ENCODE data around the gene SERPINB10. TPM values are rescaled to one million over a fixed set of nuclear protein-coding genes. Genes with fewer than 3 reads are reported as not detected.

SERPINB10 gene
- polyA plus RNA-seq, 1 donor = not detected

DNA sequence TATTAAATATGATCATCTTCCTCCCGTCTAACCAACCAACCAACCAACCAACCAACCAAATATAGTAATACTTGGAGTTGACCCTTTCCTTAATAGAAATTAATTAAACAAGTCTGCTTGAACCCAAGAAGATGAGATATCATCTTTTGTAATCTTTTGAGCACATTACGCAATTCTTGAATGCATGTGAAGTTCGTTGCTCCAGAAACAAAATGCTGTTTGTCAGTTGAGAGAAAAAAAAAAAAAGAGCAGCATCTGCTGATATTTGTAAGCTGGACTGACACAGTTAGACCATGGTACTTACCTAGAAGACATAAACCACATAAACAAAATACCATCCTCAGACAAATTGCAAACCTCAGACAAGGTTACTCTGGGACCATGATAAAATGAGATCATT lies 29.4 kb upstream of the SERPINB10 start:
- Histone ChIP-seq H3K9me3 (ENCODE audit: control insufficient read depth, low read depth, low read length) (no peaks in the 10 kb centered on the region), H3K27ac (ENCODE audit: low read length) (no peak overlapping the region), H3K36me3 (ENCODE audit: control insufficient read depth, insufficient read depth, low read length) (no peaks in the 10 kb centered on the region), H3K4me1 (ENCODE audit: control insufficient read depth, insufficient read depth, low read length) (no peaks in the 10 kb centered on the region), H3K4me3 (ENCODE audit: low read length) (no peak overlapping the region), H3K27me3 (ENCODE audit: control insufficient read depth, insufficient read depth, low read length) (no peaks in the 10 kb centered on the region)
- no peak for DNase-seq
- WGBS (ENCODE audit: insufficient coverage, low lambda C conversion rate) = 40% methylated on average over 1 of the region's 3 CpGs

DNA sequence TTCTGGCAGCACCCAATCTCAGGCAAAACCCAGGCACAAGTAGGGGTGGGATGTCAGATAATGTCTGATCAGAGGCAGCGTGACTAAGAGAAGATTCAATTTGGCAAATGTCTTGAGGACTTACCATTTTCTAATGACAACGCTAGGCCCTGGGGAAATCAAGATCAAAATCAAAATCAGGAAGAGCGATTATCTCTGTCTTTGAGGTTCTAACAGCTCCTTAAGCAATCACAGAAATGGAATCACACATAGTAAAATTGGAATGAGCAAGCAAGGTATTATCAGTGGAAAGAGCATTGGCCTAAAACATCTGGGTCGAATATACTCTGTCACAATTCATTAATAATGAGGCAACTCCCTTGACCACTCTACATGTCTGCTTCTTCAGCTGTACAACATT lies 28.8 kb upstream of the SERPINB10 start:
- no peak for DNase-seq
- Histone ChIP-seq H3K27me3 (ENCODE audit: control insufficient read depth, insufficient read depth, low read length) (no peaks in the 10 kb centered on the region), H3K9me3 (ENCODE audit: control insufficient read depth, low read depth, low read length) (no peaks in the 10 kb centered on the region), H3K27ac (ENCODE audit: low read length) (no peak overlapping the region), H3K4me1 (ENCODE audit: control insufficient read depth, insufficient read depth, low read length) (no peaks in the 10 kb centered on the region), H3K36me3 (ENCODE audit: control insufficient read depth, insufficient read depth, low read length) (no peaks in the 10 kb centered on the region), H3K4me3 (ENCODE audit: low read length) (no peak overlapping the region)
- WGBS (ENCODE audit: insufficient coverage, low lambda C conversion rate) = 93% methylated on average over 3 of the region's 4 CpGs

DNA sequence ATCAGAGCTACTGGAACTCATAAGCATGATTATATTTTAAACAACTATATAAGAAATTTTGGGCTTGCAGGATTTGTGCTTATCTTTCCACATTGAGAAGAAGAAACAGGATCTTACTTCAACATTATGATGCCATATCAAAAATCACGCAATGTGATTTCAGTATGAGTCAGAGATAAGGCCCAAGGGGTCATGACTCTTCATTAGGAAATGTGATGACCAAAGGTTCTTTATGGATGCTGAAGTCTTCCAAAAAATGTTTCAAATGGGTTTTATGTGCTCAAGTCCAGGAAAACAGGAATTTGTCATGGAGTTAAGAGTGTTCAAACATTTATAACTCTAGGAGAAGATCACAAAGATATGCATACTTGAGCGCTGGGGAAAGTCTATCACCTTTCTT lies 28.0 kb upstream of the SERPINB10 start:
- H3K4me3 ChIP-seq (ENCODE audit: low read length) = no peak overlapping the region

DNA sequence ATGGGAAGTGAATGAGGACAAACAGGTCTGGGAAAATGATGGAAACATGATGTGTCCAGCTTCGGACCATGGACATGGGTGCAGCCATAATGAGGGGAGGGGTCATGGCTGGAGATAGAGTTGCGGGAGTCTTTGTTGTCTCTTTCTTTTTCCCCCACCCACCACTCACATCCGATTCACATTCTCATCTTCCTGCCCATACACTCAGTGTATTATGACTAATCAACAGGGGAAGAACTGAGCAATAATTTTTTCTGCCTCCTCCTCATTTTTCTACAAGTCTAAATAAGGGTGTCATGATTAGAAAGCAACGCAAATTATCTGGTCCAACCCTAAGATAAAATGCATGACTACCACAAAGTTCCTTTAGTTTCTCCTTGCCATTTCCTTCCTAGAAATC lies 25.9 kb upstream of the SERPINB10 start:
- Histone ChIP-seq H3K27ac (ENCODE audit: low read length) (no peak overlapping the region), H3K36me3 (ENCODE audit: control insufficient read depth, insufficient read depth, low read length) (no peaks in the 10 kb centered on the region), H3K4me1 (ENCODE audit: control insufficient read depth, insufficient read depth, low read length) (no peaks in the 10 kb centered on the region), H3K4me3 (ENCODE audit: low read length) (no peak overlapping the region), H3K9me3 (ENCODE audit: control insufficient read depth, low read depth, low read length) (no peaks in the 10 kb centered on the region), H3K27me3 (ENCODE audit: control insufficient read depth, insufficient read depth, low read length) (no peaks in the 10 kb centered on the region)
- 64% methylated on average over 2 of the region's 4 CpGs for WGBS (ENCODE audit: insufficient coverage, low lambda C conversion rate)
- DNase-seq = no peak

More for the DNA sequence above, 28.0 kb upstream of the SERPINB10 start:
- no peaks in the 10 kb centered on the region for H3K9me3 ChIP-seq (ENCODE audit: control insufficient read depth, low read depth, low read length)
- DNase-seq = no peak
- no peaks in the 10 kb centered on the region for H3K4me1 ChIP-seq (ENCODE audit: control insufficient read depth, insufficient read depth, low read length)
- H3K27ac ChIP-seq (ENCODE audit: low read length) = no peak overlapping the region
- no peaks in the 10 kb centered on the region for H3K27me3 ChIP-seq (ENCODE audit: control insufficient read depth, insufficient read depth, low read length)
- H3K36me3 ChIP-seq (ENCODE audit: control insufficient read depth, insufficient read depth, low read length) = no peaks in the 10 kb centered on the region
- WGBS (ENCODE audit: insufficient coverage, low lambda C conversion rate) = no CpG with 5 or more reads among the region's 2 CpGs

DNA sequence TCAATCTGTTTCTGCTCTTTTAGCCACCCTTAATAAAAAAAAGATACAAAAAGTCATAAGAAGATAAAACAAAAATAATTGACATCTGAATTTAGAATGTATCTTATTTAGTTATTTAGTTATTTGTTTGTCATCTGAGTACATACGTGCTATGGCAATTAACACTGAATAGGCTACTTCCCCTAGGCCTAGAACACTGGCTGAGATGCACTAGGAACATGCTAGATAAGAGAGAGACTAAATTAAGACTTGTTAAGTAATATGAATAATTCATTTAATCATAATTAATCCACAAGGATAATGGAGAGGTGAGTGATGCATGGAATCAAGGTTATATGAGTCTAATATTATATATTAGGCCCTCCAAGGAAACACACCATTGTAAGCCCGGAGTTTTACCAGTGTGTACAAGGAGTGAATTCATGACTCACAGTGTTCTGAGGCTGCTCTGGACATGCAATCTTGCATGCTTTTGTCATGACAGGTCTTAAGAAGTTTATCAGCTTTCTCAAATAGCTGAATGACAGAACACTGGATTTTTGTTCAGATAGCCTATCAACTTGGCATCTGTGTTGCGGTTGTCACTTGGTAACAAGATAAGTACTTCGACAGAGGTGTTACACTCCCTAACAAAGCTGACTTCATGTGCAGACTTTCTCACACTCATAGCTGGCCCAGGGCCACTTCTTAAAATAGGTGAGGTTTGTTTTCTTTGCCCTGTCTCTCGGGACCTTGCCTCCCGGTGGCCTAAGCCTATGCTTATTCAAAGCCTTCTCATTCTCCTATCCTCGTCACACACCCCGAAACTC lies 25.2 kb upstream of the SERPINB10 start:
- no peak overlapping the region for H3K4me3 ChIP-seq (ENCODE audit: low read length)
- no peaks in the 10 kb centered on the region for H3K9me3 ChIP-seq (ENCODE audit: control insufficient read depth, low read depth, low read length)
- no peaks in the 10 kb centered on the region for H3K4me1 ChIP-seq (ENCODE audit: control insufficient read depth, insufficient read depth, low read length)
- H3K36me3 ChIP-seq (ENCODE audit: control insufficient read depth, insufficient read depth, low read length) = no peaks in the 10 kb centered on the region
- no peak for DNase-seq
- no peaks in the 10 kb centered on the region for H3K27me3 ChIP-seq (ENCODE audit: control insufficient read depth, insufficient read depth, low read length)
- H3K27ac ChIP-seq (ENCODE audit: low read length) = no peak overlapping the region
- 50% methylated on average over 5 of the region's 8 CpGs for WGBS (ENCODE audit: insufficient coverage, low lambda C conversion rate)

DNA sequence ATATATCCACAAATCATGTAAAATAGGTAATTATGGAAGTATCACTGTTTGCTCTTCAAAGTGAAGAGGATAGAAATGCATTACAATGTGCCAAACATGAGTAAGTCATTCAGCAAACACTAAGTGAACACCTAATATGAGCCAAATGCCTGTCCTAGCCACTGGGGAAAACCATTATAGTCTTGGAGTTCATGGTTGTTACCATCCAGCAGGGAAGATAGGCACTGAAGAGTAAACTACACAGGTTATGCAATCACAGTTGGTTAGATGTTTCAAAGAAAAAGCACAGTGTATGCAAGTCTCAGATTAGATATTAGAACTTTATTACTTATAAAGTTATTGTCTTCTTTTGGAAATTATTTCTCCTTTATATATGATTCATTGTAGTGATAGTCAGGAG lies 24.1 kb upstream of the SERPINB10 start:
- H3K36me3 ChIP-seq (ENCODE audit: control insufficient read depth, insufficient read depth, low read length) = no peaks in the 10 kb centered on the region
- H3K27ac ChIP-seq (ENCODE audit: low read length) = no peak overlapping the region
- no peaks in the 10 kb centered on the region for H3K4me1 ChIP-seq (ENCODE audit: control insufficient read depth, insufficient read depth, low read length)
- no peaks in the 10 kb centered on the region for H3K27me3 ChIP-seq (ENCODE audit: control insufficient read depth, insufficient read depth, low read length)
- H3K4me3 ChIP-seq (ENCODE audit: low read length) = no peak overlapping the region
- H3K9me3 ChIP-seq (ENCODE audit: control insufficient read depth, low read depth, low read length) = no peaks in the 10 kb centered on the region
- no peak for DNase-seq

DNA sequence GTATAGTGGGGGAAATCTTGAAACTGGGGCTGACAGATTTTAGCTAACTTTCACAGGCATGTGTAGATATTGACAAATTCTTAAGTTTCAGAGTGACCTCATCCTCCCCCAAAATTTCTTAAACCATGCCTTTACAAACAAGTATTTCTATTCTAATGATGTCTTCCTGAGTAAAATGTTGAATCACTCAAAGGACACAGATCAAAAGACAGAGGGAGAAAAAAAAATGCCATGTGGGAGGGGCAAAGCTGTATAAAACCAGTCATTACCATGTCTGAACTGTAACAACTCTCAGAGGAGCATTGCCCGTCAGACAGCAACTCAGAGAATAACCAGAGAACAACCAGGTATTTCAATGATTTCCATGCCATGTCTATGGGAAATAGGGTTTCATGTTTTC lies 20.3 kb upstream of the SERPINB10 start, which contains the start of gene SERPINB2:
TSS of gene SERPINB2 (plus strand) at position 282 of the 400 bp plus-strand sequence. CDS start 3,740 bp downstream, outside the sequence.
- Histone ChIP-seq H3K36me3 (ENCODE audit: control insufficient read depth, insufficient read depth, low read length) (no peaks in the 10 kb centered on the region), H3K27me3 (ENCODE audit: control insufficient read depth, insufficient read depth, low read length) (no peaks in the 10 kb centered on the region), H3K27ac (ENCODE audit: low read length) (no peak within 1 kb of the TSS), H3K4me1 (ENCODE audit: control insufficient read depth, insufficient read depth, low read length) (no peaks in the 10 kb centered on the region), H3K4me3 (ENCODE audit: low read length) (no peak within 1 kb of the TSS), H3K9me3 (ENCODE audit: control insufficient read depth, low read depth, low read length) (no peaks in the 10 kb centered on the region)
- no peak for DNase-seq
- WGBS (ENCODE audit: insufficient coverage, low lambda C conversion rate) = no CpG with 5 or more reads among the region's 1 CpG

DNA sequence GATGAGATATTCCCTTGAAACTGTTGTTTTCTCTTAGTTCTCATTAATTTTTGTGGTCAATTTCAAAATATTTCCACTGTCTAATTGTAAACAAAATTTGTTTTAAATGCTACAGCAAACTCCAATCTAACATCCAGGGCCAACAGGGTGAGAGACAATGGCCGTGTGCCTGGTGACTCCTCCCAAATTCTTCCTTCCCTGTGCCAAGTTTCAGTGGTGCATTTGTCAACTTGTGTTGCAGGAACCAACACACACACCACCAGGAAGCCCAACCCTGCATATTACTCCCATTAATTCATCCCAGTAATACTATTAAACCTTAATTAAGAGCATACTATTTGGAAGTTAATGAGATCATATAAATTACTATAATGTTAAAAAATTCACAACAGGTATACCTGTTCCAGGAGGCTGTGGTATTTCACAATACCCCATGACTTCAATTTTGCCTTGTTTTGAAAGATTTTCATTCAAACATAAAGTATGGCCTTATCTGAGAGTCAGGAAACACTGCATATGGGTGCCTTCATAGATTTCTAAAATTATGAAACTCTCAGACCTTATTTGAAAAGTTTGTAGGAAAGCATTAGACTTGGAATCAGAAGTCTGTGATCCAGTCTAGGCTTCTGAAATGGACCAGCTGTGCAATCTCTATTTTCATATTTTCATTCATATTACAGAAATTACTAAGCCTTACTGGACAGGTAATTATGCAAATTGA lies 19.1 kb upstream of the SERPINB10 start:
- H3K9me3 ChIP-seq (ENCODE audit: control insufficient read depth, low read depth, low read length) = no peaks in the 10 kb centered on the region
- no peaks in the 10 kb centered on the region for H3K27me3 ChIP-seq (ENCODE audit: control insufficient read depth, insufficient read depth, low read length)
- H3K36me3 ChIP-seq (ENCODE audit: control insufficient read depth, insufficient read depth, low read length) = no peaks in the 10 kb centered on the region
- H3K4me3 ChIP-seq (ENCODE audit: low read length) = no peak overlapping the region
- H3K4me1 ChIP-seq (ENCODE audit: control insufficient read depth, insufficient read depth, low read length) = no peaks in the 10 kb centered on the region
- DNase-seq = no peak
- no peak overlapping the region for H3K27ac ChIP-seq (ENCODE audit: low read length)
- WGBS (ENCODE audit: insufficient coverage, low lambda C conversion rate) = no CpG with 5 or more reads among the region's 1 CpG

DNA sequence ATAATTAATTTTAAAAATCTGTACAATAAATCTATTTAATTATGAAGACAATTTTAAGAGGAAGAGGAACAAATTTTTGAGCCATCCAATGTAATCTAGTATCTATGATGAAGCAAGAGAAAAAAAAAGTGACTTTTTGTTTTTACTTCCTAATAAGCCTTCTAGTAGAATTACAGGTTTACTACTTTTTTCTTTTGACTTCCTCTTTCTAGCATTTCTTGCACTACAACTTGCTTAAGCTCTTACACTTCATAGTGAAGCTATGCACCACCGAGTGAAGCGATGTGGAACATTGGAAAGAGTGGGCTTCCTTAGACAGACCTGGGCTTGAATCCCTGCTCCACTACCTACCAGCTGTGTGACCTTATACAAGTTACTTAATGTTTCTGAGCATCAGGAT lies 18.1 kb upstream of the SERPINB10 start:
- no peak overlapping the region for H3K4me3 ChIP-seq (ENCODE audit: low read length)
- WGBS (ENCODE audit: insufficient coverage, low lambda C conversion rate) = no CpG with 5 or more reads among the region's 2 CpGs
- DNase-seq = no peak
- H3K27ac ChIP-seq (ENCODE audit: low read length) = no peak overlapping the region
- H3K36me3 ChIP-seq (ENCODE audit: control insufficient read depth, insufficient read depth, low read length) = no peaks in the 10 kb centered on the region
- no peaks in the 10 kb centered on the region for H3K9me3 ChIP-seq (ENCODE audit: control insufficient read depth, low read depth, low read length)
- no peaks in the 10 kb centered on the region for H3K4me1 ChIP-seq (ENCODE audit: control insufficient read depth, insufficient read depth, low read length)
- no peaks in the 10 kb centered on the region for H3K27me3 ChIP-seq (ENCODE audit: control insufficient read depth, insufficient read depth, low read length)

DNA sequence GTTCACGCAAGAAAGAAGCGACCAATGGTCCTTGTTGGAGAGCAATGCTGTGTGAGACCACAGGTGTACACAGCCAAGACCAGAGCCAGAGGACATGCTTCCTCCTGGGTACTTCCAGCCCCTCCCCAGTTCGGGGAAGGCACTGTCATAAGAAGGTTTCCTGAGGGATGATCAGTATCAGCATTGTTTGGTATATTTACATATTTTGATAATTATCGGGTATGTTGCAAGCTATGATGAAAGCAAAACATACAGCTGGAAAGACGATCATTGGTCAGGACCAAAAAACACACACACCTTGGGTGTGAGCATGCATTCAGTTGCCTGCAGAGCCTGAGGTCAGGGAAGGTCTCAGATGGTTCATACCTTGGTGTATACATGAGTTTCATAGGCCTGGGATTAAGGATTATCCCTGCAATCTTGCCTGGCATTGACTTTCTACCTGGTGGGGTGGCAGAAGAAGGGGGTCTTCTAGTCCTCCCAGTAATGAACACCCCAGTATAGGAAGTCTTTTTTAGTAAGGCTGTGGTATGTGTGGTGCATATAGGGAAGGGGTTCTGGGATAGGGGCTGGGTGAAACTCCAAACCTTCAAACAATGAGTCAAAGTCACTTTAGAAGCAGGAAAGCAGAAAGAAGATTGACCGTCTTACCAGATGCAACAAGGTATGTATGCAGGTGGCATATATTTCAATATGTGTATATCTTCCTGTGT lies 17.4 kb upstream of the SERPINB10 start:
- no peak overlapping the region for H3K27ac ChIP-seq (ENCODE audit: low read length)

More for the DNA sequence above, 17.4 kb upstream of the SERPINB10 start:
- H3K4me3 ChIP-seq (ENCODE audit: low read length) = no peak overlapping the region
- H3K36me3 ChIP-seq (ENCODE audit: control insufficient read depth, insufficient read depth, low read length) = no peaks in the 10 kb centered on the region
- H3K27me3 ChIP-seq (ENCODE audit: control insufficient read depth, insufficient read depth, low read length) = no peaks in the 10 kb centered on the region
- no peaks in the 10 kb centered on the region for H3K9me3 ChIP-seq (ENCODE audit: control insufficient read depth, low read depth, low read length)
- DNase-seq = no peak
- no peaks in the 10 kb centered on the region for H3K4me1 ChIP-seq (ENCODE audit: control insufficient read depth, insufficient read depth, low read length)
- 80% methylated on average over 1 of the region's 6 CpGs for WGBS (ENCODE audit: insufficient coverage, low lambda C conversion rate)
